Ascending aorta (tissue), 2 donors: ENCODE measurements around the gene HCN1. TPM values are rescaled to one million over a fixed set of nuclear protein-coding genes. Genes with fewer than 3 reads are reported as not detected.

ENCODE experiments used
- DNase-seq, 2 donors: peaks; one replicate each; pipeline ENCODE4 v3.0.0-alpha.2; 2019; ENCODE audit warnings: low spot score in 2 of 2
- H3K27ac ChIP-seq, 2 donors: fragments of 200-600 bp; sonication (generic); one replicate each; pipeline ENCODE4 v1.5.1; 2016 to 2017; ENCODE audit warnings: mild to moderate bottlenecking in 1 of 2
- H3K27me3 ChIP-seq: fragments of 200-600 bp; sonication (generic); one replicate; pipeline ENCODE4 v1.5.1; 2017
- H3K36me3 ChIP-seq, 2 donors: fragments of 200-600 bp; sonication (generic); one replicate each; pipeline ENCODE4 v1.5.1; 2016
- H3K4me1 ChIP-seq, 2 donors: fragments of 200-600 bp; sonication (generic); one replicate each; pipeline ENCODE4 v1.5.1; 2016 to 2017; ENCODE audit warnings: mild to moderate bottlenecking in 1 of 2
- H3K4me3 ChIP-seq, 2 donors: fragments of 200-600 bp; sonication (generic); one replicate each; pipeline ENCODE4 v1.5.1; 2016 to 2017; ENCODE audit warnings: mild to moderate bottlenecking in 1 of 2
- H3K9me3 ChIP-seq, 2 donors: fragments of 200-600 bp; sonication (generic); one replicate each; pipeline ENCODE4 v1.5.1; 2016
- intact Hi-C: fragments of 100-400 bp; cut with DNase I; formaldehyde crosslinking; loops from one replicate; pipeline ENCODE4 v1.15.1; 2023
- total RNA-seq: library from RNA; depleted of rRNA; stranded (reverse); fragments of >200 nt; gene quantifications from one replicate; pipeline ENCODE4 v1.1.0, GENCODE V29; 2016
- TF ChIP-seq, protein P1 (sequence below), 3 experiments: fragments of 200-600 bp in 2 of 3; fragments of 450-650 bp in 1 of 3; sonication (generic) in 2 of 3; IDR thresholded peaks; one replicate each; pipeline ENCODE4 v1.5.1; 2016 to 2019; ENCODE audit warnings: antibody characterized with exemption in 3 of 3, mild to moderate bottlenecking in 1 of 3, moderate library complexity in 1 of 3

The HCN1 gene
- total RNA-seq, 1 donor from 2014 or later: not detected

GRCh38 chr5:45402804-45403455 is 293.2 kb downstream of the HCN1 start:
- Histone ChIP-seq H3K4me3 (no peak overlapping the region), H3K36me3 (no peaks in the 10 kb centered on the region), H3K27ac (no peak overlapping the region), H3K4me1 (no peaks in the 10 kb centered on the region), H3K27me3 (no peaks in the 10 kb centered on the region), H3K9me3 (no peaks in the 10 kb centered on the region)
- intact Hi-C loops: no loop called here
- TF ChIP-seq, protein P1, sequence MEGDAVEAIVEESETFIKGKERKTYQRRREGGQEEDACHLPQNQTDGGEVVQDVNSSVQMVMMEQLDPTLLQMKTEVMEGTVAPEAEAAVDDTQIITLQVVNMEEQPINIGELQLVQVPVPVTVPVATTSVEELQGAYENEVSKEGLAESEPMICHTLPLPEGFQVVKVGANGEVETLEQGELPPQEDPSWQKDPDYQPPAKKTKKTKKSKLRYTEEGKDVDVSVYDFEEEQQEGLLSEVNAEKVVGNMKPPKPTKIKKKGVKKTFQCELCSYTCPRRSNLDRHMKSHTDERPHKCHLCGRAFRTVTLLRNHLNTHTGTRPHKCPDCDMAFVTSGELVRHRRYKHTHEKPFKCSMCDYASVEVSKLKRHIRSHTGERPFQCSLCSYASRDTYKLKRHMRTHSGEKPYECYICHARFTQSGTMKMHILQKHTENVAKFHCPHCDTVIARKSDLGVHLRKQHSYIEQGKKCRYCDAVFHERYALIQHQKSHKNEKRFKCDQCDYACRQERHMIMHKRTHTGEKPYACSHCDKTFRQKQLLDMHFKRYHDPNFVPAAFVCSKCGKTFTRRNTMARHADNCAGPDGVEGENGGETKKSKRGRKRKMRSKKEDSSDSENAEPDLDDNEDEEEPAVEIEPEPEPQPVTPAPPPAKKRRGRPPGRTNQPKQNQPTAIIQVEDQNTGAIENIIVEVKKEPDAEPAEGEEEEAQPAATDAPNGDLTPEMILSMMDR (IDR thresholded peaks at IDR 0.05): no peak
- DNase-seq: no peak

DNA sequence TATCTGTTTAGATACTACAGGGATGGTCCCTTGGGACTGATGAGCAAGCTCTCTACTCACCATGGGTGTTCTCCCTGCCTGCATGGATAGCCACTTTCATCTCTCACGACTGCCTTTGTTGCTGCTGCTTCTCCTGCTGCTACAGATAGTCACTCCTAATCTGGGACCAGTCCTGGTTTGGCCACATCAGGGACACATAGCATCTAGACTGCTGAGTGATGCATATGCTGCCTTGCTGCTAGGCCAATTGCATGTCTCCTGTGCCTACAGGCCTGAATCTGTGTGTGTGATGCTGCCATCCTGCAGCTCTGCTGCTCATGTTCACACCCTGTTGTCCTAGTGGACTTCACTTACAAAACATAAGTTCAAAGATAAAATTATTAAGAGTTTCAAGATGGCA is 297.1 kb downstream of the HCN1 start:
- no peaks in the 10 kb centered on the region for H3K9me3 ChIP-seq
- intact Hi-C loops: no loop called here
- H3K27me3 ChIP-seq: no peaks in the 10 kb centered on the region
- H3K36me3 ChIP-seq: no peaks in the 10 kb centered on the region
- H3K4me1 ChIP-seq: no peaks in the 10 kb centered on the region
- no peak overlapping the region for H3K27ac ChIP-seq
- TF ChIP-seq, protein P1 (IDR thresholded peaks at IDR 0.05): no peak
- no peak overlapping the region for H3K4me3 ChIP-seq
- DNase-seq: no peak

DNA sequence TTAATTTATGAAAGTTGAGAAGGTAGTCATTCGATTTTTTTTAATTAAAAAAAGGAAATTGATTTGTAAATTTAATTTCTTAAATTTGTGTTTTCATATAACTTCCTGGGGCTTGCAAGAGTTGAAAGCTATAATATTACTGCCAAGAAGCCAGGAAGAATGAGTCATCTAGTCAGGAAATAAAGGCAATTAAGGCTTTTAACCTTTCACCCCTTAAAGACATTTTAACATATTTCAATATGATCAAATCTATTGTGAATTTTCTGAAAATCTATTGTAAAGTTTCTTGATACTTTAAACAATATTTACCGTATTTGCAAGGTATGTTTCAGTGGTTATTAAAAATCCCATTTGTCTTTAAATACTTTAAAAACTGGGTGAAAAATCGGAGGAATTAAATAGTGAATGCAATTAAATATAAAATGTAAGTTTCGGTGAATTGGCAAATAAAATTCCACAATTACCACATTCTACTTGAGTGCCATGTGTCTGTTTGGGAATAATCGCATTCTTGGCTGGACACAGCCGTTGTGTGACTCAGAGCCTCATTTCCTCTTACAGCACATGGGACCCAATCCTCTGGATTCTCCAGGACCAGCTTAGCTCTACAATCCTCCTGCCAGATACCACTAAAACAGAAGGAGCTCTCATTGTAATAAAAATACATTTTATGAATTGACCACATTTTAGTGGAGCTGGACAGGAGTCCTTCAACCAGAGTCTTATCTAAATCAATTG is 310.7 kb downstream of the HCN1 start:
- no peaks in the 10 kb centered on the region for H3K36me3 ChIP-seq

GRCh38 chr5:45383985-45384384 is 312.2 kb downstream of the HCN1 start:
- no peaks in the 10 kb centered on the region for H3K27me3 ChIP-seq
- H3K4me3 ChIP-seq: no peak overlapping the region
- no peaks in the 10 kb centered on the region for H3K9me3 ChIP-seq
- no peaks in the 10 kb centered on the region for H3K36me3 ChIP-seq
- intact Hi-C loops: no loop called here
- DNase-seq: no peak
- no peaks in the 10 kb centered on the region for H3K4me1 ChIP-seq
- TF ChIP-seq, protein P1 (IDR thresholded peaks at IDR 0.05): no peak
- no peak overlapping the region for H3K27ac ChIP-seq

More for the DNA sequence above, 310.7 kb downstream of the HCN1 start:
- no peaks in the 10 kb centered on the region for H3K4me1 ChIP-seq
- TF ChIP-seq, protein P1 (IDR thresholded peaks at IDR 0.05): no peak
- no peak overlapping the region for H3K4me3 ChIP-seq
- H3K27ac ChIP-seq: no peak overlapping the region
- intact Hi-C loops: no loop called here
- H3K27me3 ChIP-seq: no peaks in the 10 kb centered on the region
- no peaks in the 10 kb centered on the region for H3K9me3 ChIP-seq
- no peak for DNase-seq

- Histone ChIP-seq H3K36me3 (no peaks in the 10 kb centered on the region), H3K27me3 (no peaks in the 10 kb centered on the region), H3K27ac (no peak overlapping the region), H3K9me3 (no peaks in the 10 kb centered on the region), H3K4me3 (no peak overlapping the region), H3K4me1 (no peaks in the 10 kb centered on the region)
- DNase-seq: no peak
- intact Hi-C loops: no loop called here
- TF ChIP-seq, protein P1 (IDR thresholded peaks at IDR 0.05): no peak
Observed at GRCh38 chr5:45382583-45382982, 313.6 kb downstream of the HCN1 start.
